GM21526 (cell line): ENCODE measurements around the gene KAZN.
A peak's percentile ranks its signal among the peaks of the same experiment; 100 is the strongest.

Experiments used
- ATAC-seq: cut with Tn5 transposase; IDR thresholded peaks from one replicate; pipeline ENCODE4 v1.9.1; 2021; ENCODE audit warnings: moderate library complexity; ENCODE audit not compliant: unreplicated experiment, low FRiP score

The KAZN gene

DNA sequence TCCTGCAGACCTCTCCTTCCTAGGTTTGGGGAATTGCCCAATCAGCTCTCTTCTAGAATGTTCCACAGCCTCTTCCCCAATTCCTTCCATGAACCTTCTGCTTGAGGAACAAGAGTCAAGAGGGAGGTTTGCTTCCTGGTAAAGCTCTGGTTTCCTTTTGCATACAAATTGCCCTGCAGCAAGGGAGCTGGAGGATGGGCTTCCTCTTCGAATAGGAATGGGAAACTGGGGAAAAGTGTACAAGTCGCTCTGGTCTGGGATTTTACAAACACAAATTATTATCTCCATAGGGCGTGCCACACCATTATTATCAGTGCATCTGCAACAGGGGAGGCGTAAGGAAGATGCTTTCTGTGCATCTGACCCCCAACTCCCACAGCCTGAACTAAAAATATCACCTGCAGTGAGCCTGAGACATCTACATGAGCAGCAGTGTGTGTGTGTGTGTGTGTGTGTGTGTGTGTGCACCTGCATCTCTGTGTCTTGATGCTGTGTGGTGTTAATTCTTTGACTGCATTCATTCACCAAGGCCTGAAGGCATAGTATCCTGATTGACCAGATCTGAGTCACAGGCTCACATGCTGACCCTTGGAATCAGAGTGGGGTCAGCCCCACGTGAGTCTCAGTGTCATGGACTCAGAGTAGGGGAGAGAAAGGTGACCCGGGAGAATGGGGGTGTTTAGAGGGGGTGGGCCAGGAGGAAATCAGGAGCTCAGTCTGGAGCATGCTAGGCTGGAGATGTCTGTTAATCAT is 272.9 kb downstream of the KAZN start:
- ATAC-seq = no peak

DNA sequence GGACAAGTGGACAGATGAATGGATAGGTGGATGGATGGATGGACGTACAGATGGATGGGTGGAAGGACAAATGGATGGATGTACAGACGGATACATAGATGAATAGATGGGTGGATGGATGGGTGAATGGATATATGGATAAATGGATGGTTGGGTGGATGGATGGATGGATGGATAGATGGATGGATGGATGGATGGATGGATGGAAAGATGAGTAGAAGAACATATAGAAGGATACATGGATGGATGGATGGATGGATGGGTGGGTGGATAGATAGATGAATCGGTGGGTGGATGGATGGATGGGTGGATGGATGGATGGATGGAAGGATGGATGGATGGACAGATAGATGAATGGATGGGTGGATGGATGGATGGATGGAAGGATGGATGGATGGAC is 274.3 kb downstream of the KAZN start:
- ATAC-seq = no peak

DNA sequence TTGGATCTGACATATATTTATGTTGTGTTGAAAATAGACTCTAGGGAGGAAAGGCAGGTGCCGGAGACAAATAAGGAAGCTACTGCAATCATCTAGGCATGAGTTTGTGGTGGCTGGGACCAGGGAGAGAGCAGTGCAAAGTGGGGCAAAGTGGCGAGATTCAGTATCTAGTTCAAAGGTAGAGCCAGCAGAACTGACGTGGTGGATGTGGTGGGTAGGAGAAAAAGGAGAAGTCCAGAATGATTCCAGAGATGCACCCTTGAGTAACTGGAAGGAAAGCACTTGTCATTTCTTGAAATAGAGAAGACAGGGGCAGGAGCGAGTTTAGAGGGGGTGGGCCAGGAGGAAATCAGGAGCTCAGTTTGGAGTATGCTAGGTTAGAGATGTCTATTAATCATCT is 275.2 kb downstream of the KAZN start:
- no peak for ATAC-seq

DNA sequence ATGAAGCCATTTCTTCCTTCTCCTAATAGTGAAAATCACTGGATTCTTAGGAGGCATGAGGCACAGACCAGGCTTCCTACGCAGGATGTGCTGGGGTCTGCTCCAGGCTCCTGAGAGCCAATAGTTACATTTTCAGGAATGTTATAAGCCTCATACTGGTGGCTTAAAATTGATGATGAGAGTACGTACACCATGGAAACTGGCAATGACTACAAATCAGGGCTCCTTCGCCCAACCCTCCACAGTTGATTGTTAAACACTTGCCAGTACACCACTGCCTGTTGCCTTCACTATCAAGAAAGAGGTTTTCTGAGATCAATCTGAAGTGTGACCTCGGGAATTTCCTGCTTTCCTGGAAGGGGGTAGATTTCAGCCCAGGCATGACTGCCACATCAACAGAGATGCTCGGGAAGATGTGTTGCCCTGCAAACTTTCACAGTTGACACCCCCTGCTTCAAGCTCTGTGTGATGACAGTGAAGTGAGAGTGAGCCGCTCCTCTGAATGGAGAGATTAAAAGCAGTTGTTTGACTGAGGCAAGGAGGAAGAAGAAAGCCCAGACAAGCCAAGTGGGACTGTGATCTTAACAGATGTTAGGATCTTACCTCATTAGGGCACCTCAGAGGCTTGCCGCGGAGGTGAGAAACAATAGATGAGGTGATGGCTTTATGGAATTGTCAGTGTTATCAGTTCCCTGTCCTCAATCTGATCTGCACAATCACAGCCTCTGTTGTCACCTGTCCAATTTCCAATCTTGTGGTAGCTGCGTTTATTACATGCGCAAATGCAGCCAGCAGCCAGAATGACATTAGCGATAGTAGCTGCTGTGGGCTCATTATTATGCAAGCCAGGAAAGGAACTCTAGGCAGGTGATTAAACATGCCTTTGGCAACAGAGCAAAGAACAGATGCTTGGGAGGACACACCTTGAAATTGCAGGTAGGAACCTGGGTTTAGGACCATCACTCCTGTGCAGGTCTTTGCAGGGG is 277.3 kb downstream of the KAZN start:
- ATAC-seq = no peak

DNA sequence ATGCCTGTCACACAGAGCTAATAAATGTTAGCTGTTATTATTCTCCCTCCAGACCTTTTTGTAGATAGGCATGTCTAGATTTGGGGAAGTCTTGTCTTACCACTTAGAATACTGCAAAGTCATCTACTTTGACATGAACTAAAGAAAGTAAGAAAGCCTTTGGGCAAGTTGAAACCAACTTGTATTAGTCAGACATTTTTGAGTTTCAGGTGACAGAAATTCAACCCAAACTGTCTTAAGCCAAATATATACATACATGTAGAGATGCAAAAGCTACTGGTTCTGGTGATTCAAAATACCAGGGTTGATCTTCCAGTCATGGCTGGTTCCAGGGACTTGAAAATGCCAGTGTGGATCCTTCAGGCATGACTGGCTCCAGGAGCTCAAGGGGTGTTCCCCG is 278.3 kb downstream of the KAZN start:
- no peak for ATAC-seq

DNA sequence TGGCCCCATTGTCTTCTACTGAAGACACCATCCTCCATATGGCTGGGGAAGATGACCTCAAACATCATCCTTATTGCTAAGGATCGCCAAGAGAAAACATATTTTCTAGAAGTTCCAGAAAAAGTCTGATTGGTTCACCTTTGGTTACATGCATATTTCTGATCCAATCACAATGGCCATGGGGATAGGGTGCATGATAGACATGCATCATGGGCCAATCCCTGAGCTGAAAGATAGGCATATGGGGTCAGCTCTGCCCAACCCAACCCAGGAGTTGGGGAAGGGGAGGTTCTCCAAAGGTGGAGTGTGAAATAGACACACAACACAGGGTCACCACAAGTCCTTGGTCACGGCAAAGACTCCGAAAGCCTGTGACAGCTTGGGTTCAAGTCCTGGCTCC is 278.7 kb downstream of the KAZN start:
- no peak for ATAC-seq

DNA sequence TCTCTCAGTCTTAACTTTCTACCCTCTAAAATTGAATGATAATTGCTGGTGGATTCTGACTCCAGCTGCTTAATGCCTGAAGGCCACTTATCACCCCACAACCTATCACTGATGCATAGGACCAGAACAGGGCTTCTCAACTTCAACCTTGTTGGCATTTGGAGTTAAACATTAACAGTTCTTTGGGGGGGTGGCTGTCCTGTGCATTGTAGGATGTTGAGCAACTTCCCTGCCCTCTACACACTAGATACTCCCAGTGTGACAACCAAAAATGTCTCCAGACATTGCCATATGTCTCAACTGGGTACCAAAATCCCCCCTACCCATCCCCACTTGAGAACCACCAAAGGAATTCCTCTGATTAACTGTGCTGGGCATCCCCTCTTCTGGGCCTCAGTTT is 279.6 kb downstream of the KAZN start:
- ATAC-seq = no peak

DNA sequence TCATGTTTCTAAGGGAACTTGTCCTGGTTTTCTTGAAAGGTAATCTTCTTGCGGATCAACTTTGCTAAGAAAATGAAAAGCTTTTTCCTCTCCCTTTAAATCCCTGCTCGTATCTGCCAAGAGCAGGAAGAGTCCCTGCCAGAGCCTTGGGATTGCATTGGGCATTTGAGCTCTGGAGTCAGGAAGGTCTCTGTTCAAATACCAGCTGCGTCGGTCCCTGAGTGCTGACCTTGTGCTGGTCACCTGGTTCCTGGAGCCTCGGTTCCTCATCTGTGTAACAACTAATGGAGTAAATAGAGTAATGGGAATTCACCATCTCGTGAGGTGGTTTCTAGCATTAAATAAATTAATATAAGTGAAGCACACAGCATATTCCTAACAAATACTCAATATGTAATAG is 280.5 kb downstream of the KAZN start:
- ATAC-seq = no peak

DNA sequence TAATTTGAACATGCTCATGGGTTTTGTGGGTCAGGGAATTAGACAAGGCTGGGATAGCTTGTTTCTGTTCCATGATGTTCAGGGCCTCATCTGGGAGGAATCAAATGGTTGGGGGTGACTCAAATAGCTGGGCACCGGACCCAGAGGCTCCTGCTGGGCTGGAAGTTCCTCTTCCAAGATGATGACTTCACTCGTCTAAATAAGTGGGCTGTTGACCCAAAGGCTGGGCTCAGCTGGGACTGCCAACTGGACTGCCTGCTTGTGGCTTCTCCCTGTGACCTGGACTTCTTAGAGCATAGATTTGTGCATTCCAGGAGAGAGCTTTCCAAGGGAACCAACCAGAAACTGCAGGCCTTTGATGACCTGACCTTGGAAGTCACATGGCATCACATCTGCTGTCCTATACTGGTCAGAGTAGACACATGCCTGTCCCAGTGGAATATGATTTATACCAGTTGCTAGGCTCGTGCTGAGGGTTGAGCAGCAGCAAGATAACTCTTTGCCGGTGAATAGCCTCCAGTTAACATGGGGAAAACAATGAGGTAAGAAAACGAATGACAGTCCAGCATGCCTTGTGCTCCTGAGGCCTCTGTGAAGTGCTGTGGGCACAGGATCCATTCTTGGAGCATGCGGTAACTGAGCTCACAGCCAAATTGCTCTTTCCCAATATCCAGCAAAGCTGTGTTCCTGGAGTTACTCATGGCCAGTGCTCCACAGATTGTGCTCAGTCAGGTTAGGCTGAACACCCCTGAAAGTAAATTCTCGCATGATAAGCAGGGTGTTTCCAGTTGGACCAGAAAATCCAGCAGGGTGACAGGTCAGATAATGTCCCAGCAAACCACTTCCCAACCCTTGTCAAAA is 282.2 kb downstream of the KAZN start:
- no peak for ATAC-seq

DNA sequence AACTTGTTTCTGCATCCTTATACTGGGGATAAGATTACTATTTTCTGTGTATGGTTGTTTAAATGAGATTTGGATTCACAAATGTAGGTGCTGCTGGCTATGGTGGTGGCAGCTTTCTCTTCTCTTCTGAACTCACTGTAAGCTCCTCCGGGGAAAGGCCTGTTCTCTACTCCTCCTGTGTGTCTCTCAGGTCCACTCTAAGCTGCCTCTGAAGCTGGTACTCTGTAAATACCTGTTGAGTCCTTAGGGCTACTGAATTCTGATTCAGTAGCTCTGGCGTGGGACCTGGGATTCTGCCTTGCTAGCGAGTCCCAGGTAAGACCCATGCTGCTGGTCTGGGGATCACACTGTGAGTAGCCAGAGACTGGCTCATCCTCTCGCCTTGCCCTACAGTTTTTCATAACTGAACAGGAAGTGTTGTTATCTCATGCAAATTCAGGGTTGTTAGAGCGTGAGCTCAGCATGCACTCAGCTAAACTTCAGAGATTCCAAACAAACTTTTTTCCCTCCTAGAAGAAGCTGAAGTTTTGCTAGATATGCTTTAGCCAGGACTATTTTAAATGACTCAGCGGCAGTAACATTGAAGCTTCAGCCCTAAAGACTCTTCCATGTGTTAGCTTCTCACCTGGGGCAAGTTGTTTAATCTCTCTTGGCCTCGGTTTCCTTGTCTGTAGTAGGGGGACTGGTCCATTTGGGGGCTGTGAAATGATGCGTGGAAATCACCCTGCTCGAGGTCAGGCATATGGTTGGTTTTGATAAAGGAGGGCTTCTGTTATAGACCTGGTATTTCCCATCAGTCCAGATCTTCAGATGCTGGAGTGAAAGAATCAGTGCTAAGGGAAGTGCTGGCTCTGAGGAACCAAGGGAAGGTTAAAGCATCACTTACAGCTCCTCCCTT is 283.5 kb downstream of the KAZN start:
- peak; percentile 87 for ATAC-seq

DNA sequence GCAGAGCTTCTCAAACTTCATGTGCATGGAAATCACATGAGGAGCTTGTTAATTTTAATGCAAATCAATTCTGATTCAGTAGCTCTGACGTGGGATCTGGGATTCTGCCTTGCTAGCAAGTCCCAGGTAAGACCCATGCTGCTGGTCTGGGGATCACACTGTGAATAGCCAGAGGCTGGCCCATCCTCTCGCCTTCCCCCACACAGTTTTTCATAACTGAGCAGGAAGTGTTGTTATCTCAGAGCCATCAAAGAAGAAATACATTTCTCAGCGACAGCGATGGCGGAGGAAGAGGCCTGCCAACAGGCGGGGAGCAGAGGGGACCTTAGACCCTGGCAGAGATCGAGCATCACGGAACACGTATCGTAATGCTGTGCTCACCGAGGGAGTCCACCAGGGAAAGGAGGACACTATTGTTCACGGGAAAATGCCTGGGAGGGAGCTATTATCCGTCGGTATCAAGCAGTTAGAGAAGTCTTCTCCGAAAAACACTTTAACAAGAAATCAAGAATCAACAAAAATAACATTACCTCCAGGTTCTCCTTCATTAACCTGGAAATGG is 286.2 kb downstream of the KAZN start:
- ATAC-seq = no peak

DNA sequence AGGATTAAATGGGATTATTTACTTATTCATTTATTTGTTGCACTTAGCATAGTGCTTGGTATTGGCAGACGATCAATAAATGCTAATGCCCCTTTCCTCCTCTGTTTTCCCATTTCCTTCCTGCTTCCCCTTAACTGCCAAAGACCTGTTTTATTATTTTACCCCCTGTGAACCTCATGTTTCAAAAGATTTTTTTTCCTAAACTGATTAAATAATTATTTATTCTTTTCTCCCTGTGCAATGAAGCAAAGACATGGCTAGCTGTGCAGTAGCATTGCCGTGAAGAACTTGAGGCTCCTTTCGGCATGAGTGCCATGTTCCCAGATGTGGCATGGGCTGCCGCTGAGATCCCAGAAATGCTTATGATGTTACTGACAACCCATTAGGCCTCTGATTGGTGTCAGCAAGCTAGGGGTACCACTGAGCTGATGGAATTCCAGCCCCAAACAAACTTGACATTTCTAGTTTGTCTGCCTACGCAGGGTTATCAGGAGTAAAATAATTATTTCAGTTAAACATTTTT is 288.6 kb downstream of the KAZN start:
- ATAC-seq = no peak

DNA sequence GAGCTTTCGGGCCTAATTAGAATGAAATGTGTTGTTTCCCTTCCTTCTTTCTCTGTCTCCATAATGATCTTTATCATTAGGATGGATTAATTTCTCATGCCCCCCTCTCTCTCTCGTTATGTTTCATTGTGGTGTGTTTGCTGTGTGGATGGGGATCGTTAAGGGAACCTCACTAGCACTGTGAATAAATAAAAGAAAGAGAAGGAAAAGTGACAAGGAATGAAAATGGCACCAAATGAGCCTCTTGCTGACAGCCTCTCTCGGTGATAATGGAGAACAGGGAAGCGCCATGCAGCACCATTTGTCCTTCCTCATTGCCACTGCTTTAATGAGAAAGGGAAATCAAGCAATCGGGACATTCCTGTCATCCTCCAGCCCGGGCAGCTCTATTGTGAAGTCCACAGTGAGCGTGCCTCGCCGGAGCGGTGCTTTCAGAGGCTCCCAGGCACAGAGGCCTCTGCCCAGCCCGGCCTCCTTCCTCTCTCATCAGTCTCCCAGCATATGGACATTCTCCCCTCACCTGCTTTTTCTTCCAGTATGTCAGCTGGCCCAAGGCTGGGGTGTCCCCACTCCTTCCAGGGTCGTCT is 289.4 kb downstream of the KAZN start:
- no peak for ATAC-seq

DNA sequence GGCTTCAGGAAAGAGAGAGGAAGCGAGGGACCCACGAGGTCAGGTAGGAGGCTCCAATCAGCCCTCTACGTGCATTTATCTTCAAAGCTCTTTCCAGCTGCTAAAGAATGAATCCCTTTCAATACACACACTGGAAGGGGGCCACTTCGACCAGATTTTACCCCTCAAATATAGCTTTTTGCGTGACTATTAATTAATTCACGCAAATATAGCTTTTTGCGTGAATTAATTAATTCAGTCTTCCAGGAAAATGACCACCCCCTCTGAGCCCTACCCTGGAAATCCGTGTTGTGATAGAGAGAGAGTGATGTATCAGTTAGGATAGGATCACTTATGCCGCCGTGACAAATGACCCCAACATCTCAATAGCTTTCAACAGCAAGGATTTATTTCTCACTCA is 289.9 kb downstream of the KAZN start:
- no peak for ATAC-seq

DNA sequence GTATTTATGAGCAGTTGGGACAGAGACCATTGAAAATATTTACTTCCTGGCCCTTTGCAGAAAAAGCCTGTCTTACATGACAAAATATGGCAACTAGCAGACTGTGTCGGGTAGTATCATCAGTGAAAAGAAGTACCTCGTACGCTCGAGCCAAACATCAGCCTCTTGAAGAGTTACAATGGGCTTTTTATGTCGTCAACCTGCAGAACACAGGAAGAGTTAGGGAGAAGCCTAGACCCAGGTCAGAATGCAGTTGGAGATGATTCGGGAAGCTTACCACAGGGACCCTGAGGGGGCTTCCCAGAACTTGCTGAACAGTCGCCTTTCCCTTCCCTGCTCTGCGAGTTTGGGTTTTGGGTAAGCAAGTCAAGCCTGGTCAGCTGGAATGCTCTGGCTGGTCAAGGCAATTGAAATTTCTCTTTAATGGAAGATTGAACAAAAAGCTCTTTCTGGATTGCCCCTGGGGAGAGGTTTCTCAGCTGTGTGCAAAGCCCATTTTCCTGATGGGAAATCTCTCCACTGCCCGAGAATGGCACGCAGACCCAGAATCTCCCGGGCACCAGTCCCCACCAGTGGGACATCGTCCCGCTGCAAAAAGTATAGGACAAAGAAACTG is 291.4 kb downstream of the KAZN start:
- ATAC-seq = no peak

DNA sequence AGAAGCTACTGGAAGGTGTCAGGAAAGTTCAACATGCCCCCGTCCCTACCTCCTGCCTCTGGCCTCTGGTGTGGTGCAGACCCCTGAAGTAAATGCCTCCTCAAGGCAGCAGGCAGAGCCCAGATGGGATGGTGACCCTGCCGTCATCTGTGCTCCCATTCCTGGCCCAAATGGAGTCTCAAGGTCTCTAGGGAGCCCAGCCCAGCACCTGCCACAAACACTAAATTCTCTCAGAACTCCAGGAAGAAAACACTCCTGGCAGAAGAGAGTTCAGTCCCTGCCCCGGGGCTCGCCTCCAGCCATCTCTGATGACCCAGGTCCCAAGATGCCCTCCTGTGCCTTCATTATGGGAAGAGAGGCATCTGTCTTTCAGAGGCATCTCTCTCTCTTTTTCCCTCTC is 293.5 kb downstream of the KAZN start:
- ATAC-seq = no peak

DNA sequence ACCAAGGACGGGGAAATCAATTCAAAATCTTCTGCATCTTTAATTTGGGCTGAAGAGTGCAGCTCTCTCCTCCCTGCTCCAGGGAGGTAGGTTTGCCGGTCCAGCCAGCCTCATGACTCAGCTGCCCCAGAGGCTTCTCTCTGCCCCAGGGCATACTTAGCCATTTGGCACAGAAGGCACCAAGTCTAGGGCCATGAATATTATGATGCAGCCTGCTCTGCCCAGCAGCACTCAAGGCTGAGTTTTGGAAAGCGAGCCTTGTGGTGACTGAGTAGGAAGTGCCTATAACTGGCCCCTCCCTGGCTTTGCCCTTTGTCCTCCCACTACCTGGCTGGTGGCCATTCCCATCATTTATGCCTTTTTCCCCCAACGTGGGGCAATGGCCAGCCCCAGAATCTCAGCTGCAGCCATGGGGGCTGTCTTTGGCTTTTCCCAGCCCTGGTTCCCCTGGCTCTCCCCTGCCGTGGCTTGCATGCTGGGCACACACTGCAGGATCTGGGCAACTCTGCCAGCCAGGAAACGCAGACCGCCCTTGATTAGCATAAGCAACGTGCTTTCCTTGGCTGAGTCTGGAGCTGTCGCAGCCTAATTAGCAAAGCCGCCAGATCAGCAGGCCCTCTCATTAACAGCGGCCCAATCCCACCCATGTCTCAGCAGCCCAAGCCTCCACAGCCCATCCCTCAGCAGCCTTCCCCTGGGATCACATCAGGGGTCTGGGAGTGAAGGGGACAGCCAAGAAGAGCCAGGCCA is 296.5 kb downstream of the KAZN start:
- ATAC-seq = no peak

DNA sequence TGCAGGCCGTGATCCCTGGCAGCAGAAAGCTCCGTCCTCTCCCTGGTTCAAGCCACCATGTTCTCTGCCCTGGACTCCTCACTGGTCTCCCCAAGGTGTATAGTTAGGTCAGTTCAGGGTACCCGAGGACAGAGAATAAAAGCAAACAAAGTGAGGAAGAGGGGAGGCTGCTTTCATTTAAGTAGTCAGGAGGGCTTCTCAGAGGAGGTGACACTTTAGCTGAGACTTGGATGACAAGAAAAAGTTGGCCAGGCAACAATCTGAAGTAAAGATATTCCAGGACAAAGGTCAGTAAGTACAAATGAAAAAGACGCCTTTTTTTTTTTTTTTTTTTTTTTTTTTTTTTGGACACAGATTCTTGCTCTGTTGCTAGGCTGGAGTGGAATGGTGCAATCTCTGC is 297.2 kb downstream of the KAZN start:
- ATAC-seq = no peak
